ENCODE results near the gene EIF4G3. TPM values are rescaled to one million over a fixed set of nuclear protein-coding genes. Genes with fewer than 3 reads are reported as not detected.
"Not testable (repeated sequence)": the region's sequence is repeated elsewhere in the genome, so short reads cannot be mapped to it uniquely, and the experiment has no call there.

The EIF4G3 gene
- total and polyA plus RNA-seq, 9 of the 15 experiments (the other 6 are each of a cell fraction or from before 2014, with no cell fraction given): 6.7 to 40.5 (median 32.1) TPM

DNA sequence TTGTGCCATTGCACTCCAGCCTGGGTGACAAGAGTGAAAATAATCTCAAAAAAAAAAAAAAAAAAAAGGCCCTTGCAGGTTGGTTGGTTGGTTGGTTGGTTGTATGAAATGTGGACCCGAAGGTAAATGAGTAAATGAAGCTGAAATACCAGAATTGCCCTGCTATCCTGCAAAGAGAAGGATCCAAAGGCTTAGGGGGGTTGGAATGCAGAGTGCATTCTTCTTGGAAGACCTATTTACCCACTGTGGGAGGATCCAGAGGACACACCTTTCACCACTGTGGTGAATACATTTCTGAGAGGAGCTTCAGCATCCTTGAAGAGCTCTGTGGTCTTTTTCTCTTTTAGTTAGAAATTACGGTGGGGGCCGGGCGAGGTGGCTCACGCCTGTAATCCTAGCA, 28.7 kb upstream of the EIF4G3 start (continued):
- TF ChIP-seq, protein P1, sequence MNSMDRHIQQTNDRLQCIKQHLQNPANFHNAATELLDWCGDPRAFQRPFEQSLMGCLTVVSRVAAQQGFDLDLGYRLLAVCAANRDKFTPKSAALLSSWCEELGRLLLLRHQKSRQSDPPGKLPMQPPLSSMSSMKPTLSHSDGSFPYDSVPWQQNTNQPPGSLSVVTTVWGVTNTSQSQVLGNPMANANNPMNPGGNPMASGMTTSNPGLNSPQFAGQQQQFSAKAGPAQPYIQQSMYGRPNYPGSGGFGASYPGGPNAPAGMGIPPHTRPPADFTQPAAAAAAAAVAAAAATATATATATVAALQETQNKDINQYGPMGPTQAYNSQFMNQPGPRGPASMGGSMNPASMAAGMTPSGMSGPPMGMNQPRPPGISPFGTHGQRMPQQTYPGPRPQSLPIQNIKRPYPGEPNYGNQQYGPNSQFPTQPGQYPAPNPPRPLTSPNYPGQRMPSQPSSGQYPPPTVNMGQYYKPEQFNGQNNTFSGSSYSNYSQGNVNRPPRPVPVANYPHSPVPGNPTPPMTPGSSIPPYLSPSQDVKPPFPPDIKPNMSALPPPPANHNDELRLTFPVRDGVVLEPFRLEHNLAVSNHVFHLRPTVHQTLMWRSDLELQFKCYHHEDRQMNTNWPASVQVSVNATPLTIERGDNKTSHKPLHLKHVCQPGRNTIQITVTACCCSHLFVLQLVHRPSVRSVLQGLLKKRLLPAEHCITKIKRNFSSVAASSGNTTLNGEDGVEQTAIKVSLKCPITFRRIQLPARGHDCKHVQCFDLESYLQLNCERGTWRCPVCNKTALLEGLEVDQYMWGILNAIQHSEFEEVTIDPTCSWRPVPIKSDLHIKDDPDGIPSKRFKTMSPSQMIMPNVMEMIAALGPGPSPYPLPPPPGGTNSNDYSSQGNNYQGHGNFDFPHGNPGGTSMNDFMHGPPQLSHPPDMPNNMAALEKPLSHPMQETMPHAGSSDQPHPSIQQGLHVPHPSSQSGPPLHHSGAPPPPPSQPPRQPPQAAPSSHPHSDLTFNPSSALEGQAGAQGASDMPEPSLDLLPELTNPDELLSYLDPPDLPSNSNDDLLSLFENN (IDR thresholded peaks at IDR 0.05; ENCODE audit: low read depth in 2 of 2, low read length in 2 of 2): no peak
- TF ChIP-seq FOXP1 (CRISPR knock-in tag; IDR thresholded peaks at IDR 0.05): no peak
- no peak for TF ChIP-seq ZNF3 (CRISPR knock-in tag; IDR thresholded peaks at IDR 0.05)
- TF ChIP-seq HOXB6 (CRISPR knock-in tag; IDR thresholded peaks at IDR 0.05; ENCODE audit: borderline replicate concordance): no peak

DNA sequence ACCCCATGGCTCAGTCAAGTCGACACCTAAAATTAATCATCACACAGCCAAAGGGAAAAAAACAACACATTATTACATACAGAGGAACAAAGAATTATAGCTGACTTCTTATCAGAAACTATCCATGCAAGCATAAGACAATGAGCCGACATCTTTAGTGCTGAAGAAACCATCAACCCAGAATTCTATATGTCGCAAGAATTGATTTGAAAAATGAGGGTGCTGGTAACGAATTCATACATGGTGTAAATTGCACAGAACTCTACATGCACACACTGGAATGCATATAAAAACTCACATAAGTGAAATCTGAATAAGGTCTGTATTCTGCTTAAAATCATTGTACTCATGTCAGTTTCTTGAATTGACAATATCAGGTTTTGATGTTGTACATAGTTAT, 25.0 kb upstream of the EIF4G3 start:
- CTCF ChIA-PET (ENCODE audit: low intra/inter-chr PET ratio): no interaction called here
- no peak for FAIRE-seq
- 24% methylated on average over 4 of the region's 4 CpGs for WGBS (ENCODE audit: insufficient coverage, low coverage, missing lambda C conversion rate)
- Histone ChIP-seq H3K9ac (ENCODE audit: insufficient read depth in 1 of 2, low read depth in 2 of 2, low read length in 2 of 2) (no peak overlapping the region), H3K79me2 (ENCODE audit: control insufficient read depth, insufficient read depth, low read length) (no peaks in the 10 kb centered on the region), H2AFZ (ENCODE audit: low read depth, low read length) (no peak overlapping the region), H4K20me1 (replicated peaks; ENCODE audit: control insufficient read depth, insufficient read depth, low read length) (no peaks in the 10 kb centered on the region; the same call in 1 of the 2 replicates), H3K4me2 (ENCODE audit: insufficient read depth, low read length) (no peak overlapping the region), H3K36me3 (ENCODE audit: control insufficient read depth, insufficient read depth, low read length) (no peaks in the 10 kb centered on the region), H3K9me1 (ENCODE audit: control insufficient read depth, insufficient read depth, low read length) (no peaks in the 10 kb centered on the region), H3K27ac (ENCODE audit: extremely low read depth, low read depth, low read length) (no peak overlapping the region), H3K4me1 (replicated peaks in 1 of 2; ENCODE audit: control insufficient read depth in 2 of 2, insufficient read depth in 2 of 2, low read length in 2 of 2) (no peaks in the 10 kb centered on the region; a peak in 1 of 5 replicates), H3K27me3 (ENCODE audit: control insufficient read depth in 2 of 2, insufficient read depth in 2 of 2, low read length in 2 of 2) (peaks cover 4 to 13% of the 10 kb centered on the region in 2 experiments; a peak in 3 of 5 replicates), H3K9me3 (replicated peaks; ENCODE audit: control insufficient read depth, insufficient read depth, low read depth, low read length) (no peaks in the 10 kb centered on the region), H3K4me3 (no peak overlapping the region)
- ATAC-seq: no peak
- POLR2A ChIA-PET: interaction anchor here (1.0 kb wide), 1 partner anchor 51 kb away, joined by 3 read pairs; no protein-coding TSS in a partner anchor
- TF ChIP-seq CEBPG (CRISPR knock-in tag; IDR thresholded peaks at IDR 0.05) (no peak), CEBPG (tag; conservative IDR thresholded peaks at IDR 0.05 in 1 of 2, IDR thresholded peaks at IDR 0.05 in 1 of 2) (peak in 1 of 2 experiments; percentile 67; a peak in 3 of 4 replicates), PTTG1 (tag; IDR thresholded peaks at IDR 0.05; ENCODE audit: low read depth) (no peak), CEBPB (tag; IDR thresholded peaks at IDR 0.05) (peak; percentile 77)
- in situ Hi-C loops (cut with MboI): loop anchor here (25.0 kb wide), 1 partner anchor 1289 kb away; the partner anchor contains the start of gene PLA2G2E
- DNase-seq (ENCODE audit: extremely low read depth in 1 of 4, low spot score in 3 of 4): no peak
- no TSS peak for BruUV-seq (replicated peaks)
- intact Hi-C loops (cut with micrococcal nuclease): no loop called here

DNA sequence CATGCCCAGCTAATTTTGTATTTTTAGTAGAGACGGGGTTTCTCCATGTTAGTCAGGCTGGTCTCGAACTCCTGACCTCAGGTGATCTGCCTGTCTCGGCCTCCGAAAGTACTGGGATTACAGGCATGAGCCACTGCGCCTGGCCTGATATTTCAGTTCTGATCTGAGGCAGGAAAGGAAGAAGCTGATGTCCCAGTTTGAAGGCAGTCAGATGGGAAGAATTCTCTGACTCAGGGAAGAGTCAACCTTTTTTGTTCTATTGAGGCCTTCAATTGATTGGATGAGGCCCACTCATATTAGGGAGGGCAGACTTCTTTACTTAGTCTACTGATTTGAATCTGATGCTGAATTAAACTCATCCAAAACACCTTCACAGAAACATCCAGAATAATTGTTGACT, 24.5 kb upstream of the EIF4G3 start:
- POLR2A ChIA-PET: interaction anchor here (1.0 to 1.4 kb wide), 2 partner anchors 10 to 52 kb away, joined by 3 to 4 read pairs; no protein-coding TSS in a partner anchor
- H3K4me2 ChIP-seq (ENCODE audit: insufficient read depth, low read length); H3K27ac ChIP-seq (ENCODE audit: extremely low read depth, low read depth, low read length); H4K20me1 ChIP-seq (replicated peaks; ENCODE audit: control insufficient read depth, insufficient read depth, low read length); DNase-seq (ENCODE audit: extremely low read depth in 1 of 4, low spot score in 3 of 4); intact Hi-C loops (cut with micrococcal nuclease); BruUV-seq (replicated peaks); CTCF ChIA-PET (ENCODE audit: low intra/inter-chr PET ratio); H3K79me2 ChIP-seq (ENCODE audit: control insufficient read depth, insufficient read depth, low read length); H3K9ac ChIP-seq (ENCODE audit: insufficient read depth in 1 of 2, low read depth in 2 of 2, low read length in 2 of 2); H3K4me3 ChIP-seq; H3K9me1 ChIP-seq (ENCODE audit: control insufficient read depth, insufficient read depth, low read length); H3K36me3 ChIP-seq (ENCODE audit: control insufficient read depth, insufficient read depth, low read length); ATAC-seq; FAIRE-seq; H3K9me3 ChIP-seq (replicated peaks; ENCODE audit: control insufficient read depth, insufficient read depth, low read depth, low read length); H2AFZ ChIP-seq (ENCODE audit: low read depth, low read length); H3K4me1 ChIP-seq (replicated peaks in 1 of 2; ENCODE audit: control insufficient read depth in 2 of 2, insufficient read depth in 2 of 2, low read length in 2 of 2): not testable (repeated sequence)
- in situ Hi-C loops (cut with MboI): loop anchor here (25.0 kb wide), 1 partner anchor 1289 kb away; the partner anchor contains the start of gene PLA2G2E
- 62% methylated on average over 4 of the region's 5 CpGs for WGBS (ENCODE audit: insufficient coverage, low coverage, missing lambda C conversion rate)
- peaks cover 4 to 15% of the 10 kb centered on the region in 2 experiments; a peak in 3 of 5 replicates for H3K27me3 ChIP-seq (ENCODE audit: control insufficient read depth in 2 of 2, insufficient read depth in 2 of 2, low read length in 2 of 2)

All from K562 (cell line).